H1 (cell line): ENCODE measurements around the gene UMAD1. TPM values are rescaled to one million over a fixed set of nuclear protein-coding genes. Genes with fewer than 3 reads are reported as not detected.

Experiments
- CTCF ChIA-PET: fragments of 300-600 bp; sonication (Branson Sonifier 250); formaldehyde crosslinking; loops from one replicate; lab custom pipeline; 2021; ENCODE audit not compliant: partially characterized antibody; lab: Charles Lee
- POLR2A ChIA-PET: fragments of 300-600 bp; sonication (Branson Sonifier 250); formaldehyde crosslinking; loops from one replicate; lab custom pipeline; 2021; ENCODE audit warnings: inconsistent platforms; ENCODE audit not compliant: partially characterized antibody; lab: Charles Lee
- DNase-seq, 2 experiments: peaks; one replicate each; pipeline versions ENCODE4 v3.0.0 to v3.0.0-alpha.2; 2010 to 2022; ENCODE audit warnings: low spot score in 2 of 2, low read depth in 1 of 2, mixed read lengths in 1 of 2
- FAIRE-seq: peaks from 2 replicates; lab custom pipeline; 2011; peaks lifted over from hg19 to GRCh38; lab: Jason Lieb, UNC
- H2AFZ ChIP-seq: 2 replicates; pipeline ENCODE4 v1.8.1; 2012; ENCODE audit warnings: low read length, inconsistent platforms
- H2AK5ac ChIP-seq: 2 replicates; pipeline ENCODE4 v1.6.1; 2013; ENCODE audit warnings: low read depth, low read length
- H2BK120ac ChIP-seq: replicated peaks from 2 replicates; pipeline ENCODE3; 2013; ENCODE audit warnings: low read depth, low read length, inconsistent platforms
- H2BK12ac ChIP-seq: 2 replicates; pipeline ENCODE4 v1.6.1; 2013; ENCODE audit warnings: low read depth, low read length
- H2BK15ac ChIP-seq: 2 replicates; pipeline ENCODE4 v1.6.1; 2013; ENCODE audit warnings: low read length
- H2BK20ac ChIP-seq: 2 replicates; pipeline ENCODE4 v1.6.1; 2013; ENCODE audit warnings: low read length
- H2BK5ac ChIP-seq: 2 replicates; pipeline ENCODE4 v1.6.1; 2013; ENCODE audit warnings: low read depth, low read length
- H3K14ac ChIP-seq: 2 replicates; pipeline ENCODE4 v1.6.1; 2013; ENCODE audit warnings: inconsistent platforms; ENCODE audit not compliant: insufficient read length
- H3K18ac ChIP-seq: 2 replicates; pipeline ENCODE4 v1.6.1; 2013; ENCODE audit warnings: low read length; ENCODE audit errors: extremely low read depth
- H3K23ac ChIP-seq: 2 replicates; pipeline ENCODE4 v1.6.1; 2013; ENCODE audit warnings: inconsistent platforms; ENCODE audit not compliant: insufficient read length
- H3K23me2 ChIP-seq: 2 replicates; pipeline ENCODE4 v1.6.1; 2013; ENCODE audit warnings: low read depth, low read length
- H3K27ac ChIP-seq: 2 replicates; pipeline ENCODE4 v1.6.1; 2011; ENCODE audit warnings: low read depth, low read length, inconsistent platforms
- H3K27me3 ChIP-seq, 4 experiments: replicated peaks in 1 of 4; 1 replicate in 1 of 4; 2 replicates in 3 of 4; pipeline versions ENCODE4 v1.6.1 to v1.8.1; 2011 to 2013; ENCODE audit warnings: low read length in 3 of 4, mild to moderate bottlenecking in 3 of 4, inconsistent platforms in 2 of 4, mixed read lengths in 2 of 4, moderate library complexity in 1 of 4; ENCODE audit not compliant: control insufficient read depth in 3 of 4, insufficient read depth in 3 of 4; ENCODE audit errors: extremely low read depth in 1 of 4
- H3K36me3 ChIP-seq, 4 experiments: 2 replicates each; pipeline versions ENCODE4 v1.6.1 to v1.8.1; 2011 to 2013; ENCODE audit warnings: mild to moderate bottlenecking in 4 of 4, low read length in 3 of 4, moderate library complexity in 2 of 4, control low read depth in 1 of 4, inconsistent platforms in 1 of 4; ENCODE audit not compliant: insufficient read depth in 4 of 4, control insufficient read depth in 2 of 4
- H3K4ac ChIP-seq: replicated peaks from 2 replicates; pipeline ENCODE3; 2013; ENCODE audit warnings: low read length, low read depth, mixed read lengths, inconsistent platforms; ENCODE audit not compliant: insufficient read length
- H3K4me1 ChIP-seq, 4 experiments: replicated peaks in 1 of 4; 1 replicate in 1 of 4; 2 replicates in 3 of 4; pipeline versions ENCODE4 v1.6.1 to v1.8.1; 2011 to 2013; ENCODE audit warnings: low read length in 3 of 4, inconsistent platforms in 2 of 4, mixed read lengths in 1 of 4; ENCODE audit not compliant: insufficient read depth in 4 of 4, control insufficient read depth in 3 of 4
- H3K4me2 ChIP-seq, 2 experiments: 2 replicates each; pipeline versions ENCODE4 v1.6.1 to v1.8.1; 2011 to 2013; ENCODE audit warnings: low read depth in 2 of 2, low read length in 2 of 2, control low read depth in 1 of 2, inconsistent platforms in 1 of 2, mild to moderate bottlenecking in 1 of 2; ENCODE audit not compliant: insufficient read depth in 1 of 2
- H3K4me3 ChIP-seq, 4 experiments: fragments of 200-600, 300-600 bp in 1 of 4; sonication (generic), shearing (Covaris generic), sonication (Bioruptor Twin) in 1 of 4; 2 replicates each; pipeline versions ENCODE4 v1.5.1 to v1.8.1; 2011 to 2016; ENCODE audit warnings: low read length in 4 of 4, low read depth in 3 of 4, control low read depth in 2 of 4, inconsistent platforms in 2 of 4, mild to moderate bottlenecking in 2 of 4, mixed read lengths in 1 of 4, moderate library complexity in 1 of 4; ENCODE audit not compliant: insufficient read depth in 2 of 4; ENCODE audit errors: extremely low read depth in 1 of 4
- H3K56ac ChIP-seq: replicated peaks from 2 replicates; pipeline ENCODE3; 2013; ENCODE audit warnings: low read depth, mild to moderate bottlenecking, mixed read lengths, low read length, inconsistent platforms; ENCODE audit not compliant: insufficient read length
- H3K79me1 ChIP-seq: 2 replicates; pipeline ENCODE4 v1.6.1; 2013; ENCODE audit warnings: low read depth, low read length, control low read depth
- H3K79me2 ChIP-seq, 2 experiments: 2 replicates each; pipeline versions ENCODE4 v1.6.1 to v1.8.1; 2012 to 2013; ENCODE audit warnings: low read length in 2 of 2, mild to moderate bottlenecking in 2 of 2, inconsistent platforms in 1 of 2; ENCODE audit not compliant: insufficient read depth in 2 of 2, control insufficient read depth in 1 of 2
- H3K9ac ChIP-seq, 4 experiments: replicated peaks in 1 of 4; 1 replicate in 1 of 4; 2 replicates in 3 of 4; pipeline versions ENCODE4 v1.6.1 to v1.8.1; 2011 to 2013; ENCODE audit warnings: low read depth in 3 of 4, low read length in 3 of 4, control low read depth in 2 of 4, mild to moderate bottlenecking in 2 of 4, moderate library complexity in 2 of 4, inconsistent platforms in 1 of 4; ENCODE audit errors: extremely low read depth in 1 of 4
- H3K9me3 ChIP-seq, 2 experiments: 2 replicates each; pipeline versions ENCODE4 v1.6.1 to v1.8.1; 2012 to 2013; ENCODE audit warnings: mild to moderate bottlenecking in 2 of 2, moderate library complexity in 2 of 2, control low read depth in 1 of 2, inconsistent platforms in 1 of 2, low read depth in 1 of 2, low read length in 1 of 2, mixed read lengths in 1 of 2; ENCODE audit not compliant: insufficient read depth in 2 of 2
- H4K20me1 ChIP-seq, 2 experiments: replicated peaks in 1 of 2; 2 replicates each; pipeline versions ENCODE3 to v1.8.1; 2011 to 2013; ENCODE audit warnings: inconsistent platforms in 2 of 2, low read length in 2 of 2, mild to moderate bottlenecking in 1 of 2; ENCODE audit not compliant: insufficient read depth in 2 of 2, control insufficient read depth in 1 of 2
- H4K5ac ChIP-seq: 2 replicates; pipeline ENCODE4 v1.6.1; 2013; ENCODE audit warnings: low read length, low read depth, mixed read lengths, inconsistent platforms; ENCODE audit not compliant: insufficient read length
- H4K8ac ChIP-seq: 2 replicates; pipeline ENCODE4 v1.8.0; 2013; ENCODE audit warnings: mild to moderate bottlenecking, moderate library complexity, low read length, inconsistent platforms; ENCODE audit not compliant: insufficient read depth; ENCODE audit errors: extremely low read depth
- H4K91ac ChIP-seq: replicated peaks from 2 replicates; pipeline ENCODE3; 2013; ENCODE audit warnings: low read length, mixed read lengths, inconsistent platforms; ENCODE audit not compliant: insufficient read length
- BRCA1 ChIP-seq: IDR thresholded peaks from 2 replicates; pipeline ENCODE4 v1.6.1; 2012; ENCODE audit warnings: low read depth, low read length, improper control_type of control experiment
- EGR1 ChIP-seq: IDR thresholded peaks from 2 replicates; pipeline ENCODE4 v1.6.1; 2011; ENCODE audit warnings: low read depth, low read length, borderline replicate concordance
- GABPA ChIP-seq: IDR thresholded peaks from 2 replicates; pipeline ENCODE4 v1.6.1; 2011; ENCODE audit warnings: mild to moderate bottlenecking, low read length, moderate library complexity, borderline replicate concordance; ENCODE audit not compliant: insufficient read depth
- POLR2AphosphoS5 ChIP-seq: IDR thresholded peaks from 2 replicates; pipeline ENCODE4 v1.6.1; 2011; ENCODE audit warnings: low read depth, low read length
- RFX5 ChIP-seq: IDR thresholded peaks from 2 replicates; pipeline ENCODE4 v1.6.1; 2011; ENCODE audit warnings: low read depth, low read length, improper control_type of control experiment, borderline replicate concordance
- RNF2 ChIP-seq: fragments of 200-900, 300-1000 bp; sonication (generic); IDR thresholded peaks from 2 replicates; pipeline ENCODE4 v1.7.1; 2016; ENCODE audit warnings: borderline replicate concordance, low read depth, mild to moderate bottlenecking, antibody characterized with exemption, low read length; ENCODE audit not compliant: poor library complexity, severe bottlenecking; ENCODE audit errors: missing control alignments
- SAP30 ChIP-seq: fragments of 300-600 bp; sonication (generic); IDR thresholded peaks from 2 replicates; pipeline ENCODE4 v1.7.1; 2012; ENCODE audit warnings: low read length, moderate library complexity, mild to moderate bottlenecking, inconsistent platforms; ENCODE audit not compliant: insufficient read depth, insufficient replicate concordance
- WGBS, 2 experiments: shearing (Covaris generic) in 1 of 2; methylation state at CpG; one replicate each; pipeline versions ENCODE4 v1.1.6 to v1.1.7; 2013 to 2015; ENCODE audit warnings: low lambda C conversion rate in 2 of 2, mixed read lengths in 2 of 2, inconsistent platforms in 1 of 2, low coverage in 1 of 2, missing lambda C conversion rate in 1 of 2; ENCODE audit not compliant: insufficient replicate concordance in 2 of 2, insufficient coverage in 1 of 2, insufficient read length in 1 of 2; ENCODE audit errors: extremely low coverage in 1 of 2, missing lambda C conversion rate in 1 of 2; 5-methylcytosine and 5-hydroxymethylcytosine counted together
- polyA plus RNA-seq, 7 experiments: library from polyadenylated mRNA; depleted of rRNA in 3 of 7; stranded (reverse) in 5 of 7; unstranded in 2 of 7; fragments of >200 nt in 5 of 7; fragments of 200-250 nt in 2 of 7; gene quantifications; 1 replicate in 5 of 7; 2 replicates in 1 of 7; 4 replicates in 1 of 7; pipeline versions ENCODE4 v1.2.1 to v1.2.3, GENCODE V29; 2011 to 2013; ENCODE audit warnings: missing spikeins in 2 of 7, mixed read lengths in 2 of 7
- total RNA-seq: library from RNA; stranded (reverse); fragmentation: NEBNext Ultra II Directional; extraction: Animal tissue kit (Norgen Biotek cat#: 25700); gene quantifications from 2 replicates; pipeline ENCODE4 v1.2.1, GENCODE V29; 2021
- TF ChIP-seq, protein P1 (sequence below): IDR thresholded peaks from 2 replicates; pipeline ENCODE4 v1.6.1; 2011; ENCODE audit warnings: low read length, improper control_type of control experiment

UMAD1 gene
- total and polyA plus RNA-seq, 2 of the 8 experiments (the other 6 are each of a cell fraction or from before 2014, with no cell fraction given): 10.4 to 12.3 TPM

- Histone ChIP-seq H3K9ac (no peak overlapping the region), H3K79me2 (no peaks in the 10 kb centered on the region), H2BK120ac (no peak overlapping the region), H4K8ac (no peak overlapping the region), H3K4me3 (no peak overlapping the region), H3K36me3 (no peaks in the 10 kb centered on the region), H3K56ac (no peak overlapping the region), H3K23me2 (no peaks in the 10 kb centered on the region), H3K14ac (no peak overlapping the region)
- DNase-seq: no peak
- TF ChIP-seq POLR2AphosphoS5 (no peak), BRCA1 (no peak), RFX5 (no peak), EGR1 (no peak), RNF2 (no peak), SAP30 (no peak), GABPA (no peak)
- TF ChIP-seq, protein P1, sequence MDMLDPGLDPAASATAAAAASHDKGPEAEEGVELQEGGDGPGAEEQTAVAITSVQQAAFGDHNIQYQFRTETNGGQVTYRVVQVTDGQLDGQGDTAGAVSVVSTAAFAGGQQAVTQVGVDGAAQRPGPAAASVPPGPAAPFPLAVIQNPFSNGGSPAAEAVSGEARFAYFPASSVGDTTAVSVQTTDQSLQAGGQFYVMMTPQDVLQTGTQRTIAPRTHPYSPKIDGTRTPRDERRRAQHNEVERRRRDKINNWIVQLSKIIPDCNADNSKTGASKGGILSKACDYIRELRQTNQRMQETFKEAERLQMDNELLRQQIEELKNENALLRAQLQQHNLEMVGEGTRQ: no peak
- TF ChIP-seq, all 59 proteins: peak for 0
- ChIA-PET CTCF (interaction anchor here (2.0 kb wide), 1 partner anchor 15 kb away, joined by 6 read pairs; no protein-coding TSS in a partner anchor), POLR2A (no interaction called here)
- no peak overlapping the region for H4K5ac ChIP-seq
- H3K23ac ChIP-seq: no peak overlapping the region
- H3K18ac ChIP-seq: no peak overlapping the region
- H3K4me2 ChIP-seq: no peak overlapping the region
- H3K4me1 ChIP-seq: no peaks in the 10 kb centered on the region
- no peak overlapping the region for H4K91ac ChIP-seq
- H3K79me1 ChIP-seq: no peaks in the 10 kb centered on the region
- H3K9me3 ChIP-seq: no peaks in the 10 kb centered on the region
- no peak for FAIRE-seq
- H2AFZ ChIP-seq: no peak overlapping the region
- no peaks in the 10 kb centered on the region for H4K20me1 ChIP-seq
- 87% methylated on average over 3 of the region's 3 CpGs; no CpG with 5 or more reads in 1 of the 2 experiments for WGBS, 2 experiments
- H2AK5ac ChIP-seq: no peak overlapping the region
- H3K4ac ChIP-seq: no peak overlapping the region
- H3K27me3 ChIP-seq: no peaks in the 10 kb centered on the region
- no peak overlapping the region for H2BK12ac ChIP-seq
- no peak overlapping the region for H3K27ac ChIP-seq
- no peak overlapping the region for H2BK20ac ChIP-seq
- H2BK5ac ChIP-seq: no peak overlapping the region
- no peak overlapping the region for H2BK15ac ChIP-seq
Observed at GRCh38 chr7:7696458-7697119, 56.0 kb downstream of the UMAD1 start.
